ENCODE measurements around the gene SERP1. TPM values are rescaled to one million over a fixed set of nuclear protein-coding genes. Genes with fewer than 3 reads are reported as not detected.

The SERP1 gene
- total RNA-seq, 1 donor from 2014 or later: 119 TPM

- Mint-ChIP-seq H3K27me3 (ENCODE audit: low read depth, unreplicated experiment) (no peaks in the 10 kb centered on the region), H3K36me3 (ENCODE audit: low read depth, unreplicated experiment) (peaks cover 9% of the 10 kb centered on the region), H3K27ac (ENCODE audit: unreplicated experiment) (no peak overlapping the region), H3K4me1 (ENCODE audit: low read depth, unreplicated experiment) (peaks cover 14% of the 10 kb centered on the region), H3K4me3 (ENCODE audit: unreplicated experiment) (no peak overlapping the region), H3K9me3 (ENCODE audit: unreplicated experiment) (no peaks in the 10 kb centered on the region)
- Histone ChIP-seq H3K9ac (ENCODE audit: low read length) (no peak overlapping the region), H3K4me3 (ENCODE audit: insufficient read depth, low read depth, low read length) (no peak overlapping the region), H3K27ac (ENCODE audit: low read depth, low read length) (no peak overlapping the region), H3K27me3 (ENCODE audit: insufficient read depth, low read length) (no peaks in the 10 kb centered on the region), H2AFZ (ENCODE audit: low read depth, low read length) (no peak overlapping the region), H3K9me3 (ENCODE audit: insufficient read depth, low read depth, low read length) (no peaks in the 10 kb centered on the region), H3K4me1 (ENCODE audit: insufficient read depth, low read length) (peaks cover 6% of the 10 kb centered on the region), H3K79me2 (ENCODE audit: insufficient read depth, low read length) (peaks cover 38% of the 10 kb centered on the region), H3K4me2 (ENCODE audit: low read length) (no peak overlapping the region), H3K36me3 (ENCODE audit: insufficient read depth, low read length) (peaks cover 21% of the 10 kb centered on the region), H4K20me1 (ENCODE audit: insufficient read depth, low read length) (peaks cover 47% of the 10 kb centered on the region)
- FAIRE-seq (no peak), DNase-seq (ENCODE audit: low read depth) (no peak)
- TF ChIP-seq EZH2 (IDR thresholded peaks at IDR 0.05; ENCODE audit: insufficient read depth, low read length): no peak
- TF ChIP-seq, protein P1, sequence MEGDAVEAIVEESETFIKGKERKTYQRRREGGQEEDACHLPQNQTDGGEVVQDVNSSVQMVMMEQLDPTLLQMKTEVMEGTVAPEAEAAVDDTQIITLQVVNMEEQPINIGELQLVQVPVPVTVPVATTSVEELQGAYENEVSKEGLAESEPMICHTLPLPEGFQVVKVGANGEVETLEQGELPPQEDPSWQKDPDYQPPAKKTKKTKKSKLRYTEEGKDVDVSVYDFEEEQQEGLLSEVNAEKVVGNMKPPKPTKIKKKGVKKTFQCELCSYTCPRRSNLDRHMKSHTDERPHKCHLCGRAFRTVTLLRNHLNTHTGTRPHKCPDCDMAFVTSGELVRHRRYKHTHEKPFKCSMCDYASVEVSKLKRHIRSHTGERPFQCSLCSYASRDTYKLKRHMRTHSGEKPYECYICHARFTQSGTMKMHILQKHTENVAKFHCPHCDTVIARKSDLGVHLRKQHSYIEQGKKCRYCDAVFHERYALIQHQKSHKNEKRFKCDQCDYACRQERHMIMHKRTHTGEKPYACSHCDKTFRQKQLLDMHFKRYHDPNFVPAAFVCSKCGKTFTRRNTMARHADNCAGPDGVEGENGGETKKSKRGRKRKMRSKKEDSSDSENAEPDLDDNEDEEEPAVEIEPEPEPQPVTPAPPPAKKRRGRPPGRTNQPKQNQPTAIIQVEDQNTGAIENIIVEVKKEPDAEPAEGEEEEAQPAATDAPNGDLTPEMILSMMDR (IDR thresholded peaks at IDR 0.05; ENCODE audit: insufficient read depth, low read depth, low read length): no peak
Measured at GRCh38 chr3:150540297-150540696, 6.0 kb downstream of the SERP1 start.

DNA sequence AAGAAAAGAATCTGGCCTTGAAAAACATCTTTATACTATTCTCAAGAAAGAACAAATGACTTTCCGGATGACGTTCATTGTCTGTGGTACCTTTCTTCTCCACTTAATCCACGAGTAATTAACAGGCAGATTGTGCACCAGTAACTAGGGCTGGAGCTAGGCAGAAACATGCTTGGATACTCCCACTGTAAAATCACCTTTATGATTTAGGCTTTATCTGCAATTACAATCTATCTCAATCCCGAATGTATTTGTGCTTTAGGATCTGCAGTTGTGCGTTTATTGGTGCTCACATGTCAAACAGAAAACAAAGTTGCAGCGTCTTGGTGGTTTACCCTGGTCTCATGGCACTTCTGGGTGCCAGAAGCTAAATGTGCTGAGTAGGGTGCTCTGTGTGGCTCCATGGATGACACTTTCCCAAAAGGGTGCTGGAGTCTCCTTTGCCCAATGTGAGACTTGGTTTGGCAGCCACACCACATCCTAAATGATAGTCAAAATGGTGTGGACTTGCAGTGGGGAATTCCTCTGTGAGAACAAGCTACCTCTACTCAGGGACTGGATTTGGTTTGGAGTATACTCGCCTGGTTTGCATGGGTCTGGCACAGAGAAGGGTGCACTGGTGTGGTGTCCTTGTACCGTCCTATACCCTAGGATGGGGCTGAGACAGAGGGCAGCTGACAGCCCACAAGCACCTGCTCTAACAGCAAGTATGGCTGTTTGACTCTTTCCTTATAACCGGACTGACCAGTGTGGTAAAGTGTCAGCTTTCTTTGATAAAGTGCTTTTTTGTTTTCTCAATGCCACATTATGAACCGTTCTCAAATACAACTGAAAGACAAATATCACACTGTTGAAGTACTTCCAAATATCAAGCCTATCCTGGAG, 7.7 kb downstream of the SERP1 start:
- no peak for DNase-seq (ENCODE audit: low read depth)
- H3K4me3 Mint-ChIP-seq (ENCODE audit: unreplicated experiment): no peak overlapping the region
- no peak for TF ChIP-seq EZH2 (IDR thresholded peaks at IDR 0.05; ENCODE audit: insufficient read depth, low read length)
- TF ChIP-seq, protein P1 (IDR thresholded peaks at IDR 0.05; ENCODE audit: insufficient read depth, low read depth, low read length): no peak
- no peaks in the 10 kb centered on the region for H3K27me3 ChIP-seq (ENCODE audit: insufficient read depth, low read length)
- peaks cover 14% of the 10 kb centered on the region for H3K4me1 Mint-ChIP-seq (ENCODE audit: low read depth, unreplicated experiment)
- H3K9ac ChIP-seq (ENCODE audit: low read length): no peak overlapping the region
- peaks cover 20% of the 10 kb centered on the region for H3K79me2 ChIP-seq (ENCODE audit: insufficient read depth, low read length)
- peaks cover 29% of the 10 kb centered on the region for H4K20me1 ChIP-seq (ENCODE audit: insufficient read depth, low read length)
- FAIRE-seq: no peak
- peaks cover 10% of the 10 kb centered on the region for H3K36me3 Mint-ChIP-seq (ENCODE audit: low read depth, unreplicated experiment)
- peaks cover 16% of the 10 kb centered on the region for H3K36me3 ChIP-seq (ENCODE audit: insufficient read depth, low read length)
- H3K27me3 Mint-ChIP-seq (ENCODE audit: low read depth, unreplicated experiment): no peaks in the 10 kb centered on the region
- no peak overlapping the region for H3K4me3 ChIP-seq (ENCODE audit: insufficient read depth, low read depth, low read length)
- H2AFZ ChIP-seq (ENCODE audit: low read depth, low read length): no peak overlapping the region
- H3K27ac ChIP-seq (ENCODE audit: low read depth, low read length): no peak overlapping the region
- H3K9me3 Mint-ChIP-seq (ENCODE audit: unreplicated experiment): no peaks in the 10 kb centered on the region
- H3K4me2 ChIP-seq (ENCODE audit: low read length): no peak overlapping the region
- H3K9me3 ChIP-seq (ENCODE audit: insufficient read depth, low read depth, low read length): no peaks in the 10 kb centered on the region
- no peaks in the 10 kb centered on the region for H3K4me1 ChIP-seq (ENCODE audit: insufficient read depth, low read length)
- no peak overlapping the region for H3K27ac Mint-ChIP-seq (ENCODE audit: unreplicated experiment)

DNA sequence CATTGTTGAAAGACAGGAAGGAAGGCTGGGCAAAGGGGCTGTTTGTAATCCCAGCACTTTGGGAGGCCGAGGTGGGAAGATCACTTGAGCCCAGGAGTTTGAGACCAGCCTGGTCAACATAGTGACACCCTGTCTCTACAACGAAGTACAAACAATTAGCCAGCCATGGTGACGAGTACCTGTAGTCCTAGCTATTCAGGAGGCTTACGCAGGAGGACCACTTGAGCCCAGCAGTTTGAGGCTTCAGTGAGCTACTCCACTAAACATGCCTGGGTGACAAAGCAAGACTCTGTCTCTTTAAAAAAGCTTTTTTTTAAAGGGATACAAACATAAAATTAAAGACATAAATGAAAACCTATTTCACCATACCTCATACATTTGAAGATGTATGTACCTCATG, 11.1 kb downstream of the SERP1 start:
- Mint-ChIP-seq H3K27me3 (ENCODE audit: low read depth, unreplicated experiment) (no peaks in the 10 kb centered on the region), H3K4me1 (ENCODE audit: low read depth, unreplicated experiment) (no peaks in the 10 kb centered on the region), H3K27ac (ENCODE audit: unreplicated experiment) (no peak overlapping the region), H3K9me3 (ENCODE audit: unreplicated experiment) (no peaks in the 10 kb centered on the region), H3K4me3 (ENCODE audit: unreplicated experiment) (no peak overlapping the region), H3K36me3 (ENCODE audit: low read depth, unreplicated experiment) (peaks cover 3% of the 10 kb centered on the region)
- FAIRE-seq: no peak
- no peak for DNase-seq (ENCODE audit: low read depth)
- H3K79me2 ChIP-seq (ENCODE audit: insufficient read depth, low read length): no peaks in the 10 kb centered on the region
- no peak overlapping the region for H2AFZ ChIP-seq (ENCODE audit: low read depth, low read length)
- H3K4me3 ChIP-seq (ENCODE audit: insufficient read depth, low read depth, low read length): no peak overlapping the region
- H3K27ac ChIP-seq (ENCODE audit: low read depth, low read length): no peak overlapping the region
- TF ChIP-seq, protein P1 (IDR thresholded peaks at IDR 0.05; ENCODE audit: insufficient read depth, low read depth, low read length): no peak
- TF ChIP-seq EZH2 (IDR thresholded peaks at IDR 0.05; ENCODE audit: insufficient read depth, low read length): no peak
- H4K20me1 ChIP-seq (ENCODE audit: insufficient read depth, low read length): peaks cover 11% of the 10 kb centered on the region
- H3K9ac ChIP-seq (ENCODE audit: low read length): no peak overlapping the region
- no peaks in the 10 kb centered on the region for H3K4me1 ChIP-seq (ENCODE audit: insufficient read depth, low read length)
- no peaks in the 10 kb centered on the region for H3K27me3 ChIP-seq (ENCODE audit: insufficient read depth, low read length)
- no peaks in the 10 kb centered on the region for H3K9me3 ChIP-seq (ENCODE audit: insufficient read depth, low read depth, low read length)
- H3K4me2 ChIP-seq (ENCODE audit: low read length): no peak overlapping the region
- H3K36me3 ChIP-seq (ENCODE audit: insufficient read depth, low read length): no peaks in the 10 kb centered on the region
